HG03039 (cell line): ENCODE results near the gene SURF2.
"Not testable (repeated sequence)": the region's sequence is repeated elsewhere in the genome, so short reads cannot be mapped to it uniquely, and the experiment has no call there.

ENCODE experiments used
- ATAC-seq: cut with Tn5 transposase; IDR thresholded peaks from one replicate; pipeline ENCODE4 v1.9.1; 2021; ENCODE audit warnings: mild to moderate bottlenecking, moderate library complexity; ENCODE audit not compliant: unreplicated experiment

Gene SURF2

DNA sequence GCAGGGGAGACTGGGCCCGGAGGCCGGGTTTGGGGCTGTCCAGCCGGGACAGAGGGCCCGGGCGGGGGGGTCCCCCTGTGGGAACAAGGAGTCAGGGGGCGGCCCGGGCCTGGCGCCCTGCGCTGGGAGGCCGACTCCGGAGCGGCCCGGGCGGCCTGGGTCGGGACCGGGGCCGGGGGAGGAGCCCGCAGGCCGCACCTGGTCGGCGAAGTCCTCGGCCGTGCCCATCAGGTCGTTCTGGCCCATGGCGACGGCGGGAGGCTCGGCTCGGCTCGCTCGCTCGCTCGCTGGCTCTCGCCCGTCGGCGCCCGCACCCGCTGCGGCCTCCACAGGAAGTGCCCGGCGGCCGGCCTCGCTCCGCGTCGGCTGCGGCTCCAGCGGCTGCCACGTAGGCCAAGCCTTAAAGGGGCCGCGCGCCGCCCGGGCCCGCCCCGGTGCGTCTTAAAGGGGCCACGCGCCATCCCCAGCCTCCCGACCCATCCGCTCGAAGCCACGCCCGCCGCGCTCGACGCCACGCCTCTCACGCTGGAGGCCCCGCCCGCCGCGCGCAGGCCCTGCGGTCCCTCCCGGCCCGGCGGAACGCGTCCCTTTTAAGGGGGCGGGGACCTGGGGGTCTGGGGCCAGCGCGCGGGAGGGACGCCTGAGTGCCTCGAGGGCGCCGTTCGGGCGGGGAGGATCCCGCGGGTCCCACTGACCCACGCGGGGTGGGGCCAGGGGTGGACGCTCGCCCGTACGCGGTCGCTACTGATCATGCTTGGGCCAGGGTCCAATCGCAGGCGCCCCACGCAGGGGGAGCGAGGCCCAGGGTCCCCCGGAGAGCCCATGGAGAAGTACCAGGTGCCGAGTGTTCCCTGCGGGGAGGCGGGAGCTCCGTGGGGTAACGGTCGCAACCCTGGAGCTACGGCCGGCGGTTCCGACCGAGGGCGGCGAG lies 19.6 kb downstream of the SURF2 start, which contains the start of the genes STKLD1 and SURF4:
TSS of gene STKLD1 (plus strand) at position 643 of the 931 bp plus-strand sequence. CDS start at position 751, 108 bp downstream.
TSS of gene SURF4 (minus strand) at position 337 of the 931 bp plus-strand sequence. CDS start at position 246, 91 bp downstream.
- peak; percentile 84 for ATAC-seq

DNA sequence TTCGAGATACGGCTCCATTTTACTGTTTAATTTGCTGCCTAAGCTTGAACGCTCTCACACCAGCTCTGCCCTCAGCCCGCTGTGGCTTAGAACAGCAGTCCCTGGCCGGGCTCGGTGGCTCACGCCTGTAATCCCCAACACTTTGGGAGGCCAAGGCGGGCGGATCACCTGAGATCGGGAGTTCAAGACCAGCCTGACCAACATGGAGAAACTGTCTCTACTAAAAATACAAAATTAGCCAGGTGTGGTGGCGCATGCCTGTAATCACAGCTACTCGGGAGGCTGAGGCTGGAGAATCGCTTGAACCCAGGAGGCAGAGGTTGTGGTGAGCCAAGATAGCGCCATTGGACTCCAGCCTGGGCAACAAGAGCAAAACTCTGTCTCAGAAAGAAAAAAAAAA lies 20.9 kb downstream of the SURF2 start:
- not testable (repeated sequence) for ATAC-seq

DNA sequence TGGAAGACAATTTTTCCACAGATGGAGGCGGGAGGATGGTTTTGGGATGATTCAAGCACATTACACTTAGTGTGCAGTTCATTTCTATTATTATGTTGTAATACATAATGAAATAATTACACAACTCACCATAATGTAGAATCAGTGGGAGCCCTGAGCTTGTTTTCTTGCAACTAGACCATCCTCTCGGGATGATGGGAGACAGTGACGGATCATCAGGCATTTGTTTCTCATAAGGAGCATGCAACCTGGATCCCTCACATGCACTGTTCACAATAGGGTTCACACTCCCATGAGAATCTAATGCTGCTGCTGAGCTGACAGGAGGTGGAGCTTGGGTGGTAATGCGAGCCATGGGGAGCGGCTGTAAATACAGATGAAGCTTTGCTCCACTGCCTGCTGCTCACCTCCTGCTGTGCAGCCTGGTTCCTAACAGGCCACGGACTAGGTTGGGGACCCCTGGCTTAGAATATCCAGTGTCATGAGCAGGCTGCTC lies 21.4 kb downstream of the SURF2 start:
- ATAC-seq = no peak

DNA sequence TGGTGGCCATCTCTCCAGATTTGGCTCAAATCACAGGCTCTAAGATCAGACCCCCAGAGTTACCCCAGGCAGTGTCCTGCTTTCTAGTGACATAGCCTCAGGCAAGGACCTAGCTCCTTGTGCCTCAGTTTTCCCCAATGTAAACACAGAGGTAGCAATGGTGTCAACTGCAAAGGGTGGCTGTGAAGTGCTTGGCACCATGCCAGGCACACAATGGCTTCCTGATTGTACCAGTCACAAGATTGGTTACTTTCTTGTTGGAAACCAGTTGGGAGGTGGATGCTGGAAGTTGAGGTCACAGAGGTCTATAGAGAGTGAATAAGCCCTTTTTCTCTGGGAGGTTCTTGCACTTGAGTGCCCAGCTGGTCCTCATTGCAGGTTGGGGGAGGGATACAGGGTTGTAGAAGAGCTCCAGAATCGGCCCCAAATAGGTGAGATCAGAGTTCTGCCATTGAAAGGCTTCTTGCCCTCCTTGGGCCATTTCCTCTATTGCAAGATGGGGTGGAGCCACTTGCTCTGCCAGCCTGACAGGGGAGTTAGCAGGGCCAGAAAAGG lies 22.1 kb downstream of the SURF2 start:
- ATAC-seq = no peak

DNA sequence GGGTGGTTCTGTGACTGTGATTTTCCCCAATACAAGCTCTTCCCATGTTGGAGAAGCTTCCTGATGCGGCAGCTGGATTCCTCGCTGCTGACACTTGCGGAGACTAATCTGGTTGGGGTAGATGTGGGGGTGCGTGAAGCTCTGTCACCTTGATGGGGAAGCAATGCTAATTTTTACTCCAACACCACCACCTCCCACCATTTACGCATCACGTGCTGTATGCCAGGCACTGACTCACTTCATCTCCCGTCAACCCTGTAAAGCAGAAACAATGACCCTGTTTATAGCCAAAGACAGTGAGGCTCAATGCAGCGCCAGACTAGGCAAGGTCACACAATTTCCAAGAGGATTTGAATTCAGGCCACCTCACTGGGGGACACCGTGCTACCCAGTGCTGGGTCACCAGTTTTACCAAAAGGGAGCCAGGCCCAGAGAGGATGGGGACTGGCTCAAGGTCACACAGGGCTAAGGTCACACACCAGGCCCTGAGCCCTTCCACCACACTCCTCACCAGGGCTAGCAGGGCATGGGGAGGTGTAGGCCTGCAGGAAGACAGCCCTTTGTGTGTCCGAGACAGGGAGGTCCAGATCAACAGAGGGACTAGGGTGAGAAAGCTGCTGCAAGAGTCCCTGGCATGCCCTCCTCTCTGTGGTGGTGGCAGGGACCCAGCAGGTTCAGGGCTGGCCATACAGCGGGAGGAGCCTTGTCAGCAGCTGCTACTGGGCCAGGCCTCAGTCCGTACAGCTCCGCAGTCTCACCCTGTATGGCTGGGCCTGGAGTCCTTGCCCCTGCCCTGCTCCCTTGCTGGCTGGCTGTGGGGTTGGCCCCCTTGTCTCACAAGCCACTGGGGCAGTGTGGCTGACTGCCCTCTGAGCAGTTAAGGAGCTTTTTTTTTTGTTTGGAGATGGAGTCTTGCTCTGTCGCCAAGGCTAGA lies 23.1 kb downstream of the SURF2 start:
- no peak for ATAC-seq

DNA sequence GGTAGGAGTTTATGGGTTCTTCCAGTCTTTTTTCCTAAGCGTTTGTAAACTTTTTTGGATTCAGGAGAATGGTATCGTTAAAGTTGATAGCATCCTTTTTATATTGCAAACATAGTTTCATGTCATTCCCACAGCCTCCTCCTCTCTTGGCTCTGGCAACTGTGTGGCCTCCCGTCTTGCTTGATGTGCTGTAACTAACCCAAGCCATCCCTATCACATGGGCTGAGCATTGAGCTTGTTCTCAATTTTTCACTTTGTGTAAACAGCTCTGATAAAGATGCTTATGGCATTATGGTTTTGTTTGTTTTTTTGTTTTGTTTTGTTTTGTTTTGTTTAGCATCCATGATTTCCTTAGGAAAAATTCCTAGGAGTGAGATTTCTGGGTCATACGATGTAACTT lies 24.4 kb downstream of the SURF2 start:
- ATAC-seq = no peak

DNA sequence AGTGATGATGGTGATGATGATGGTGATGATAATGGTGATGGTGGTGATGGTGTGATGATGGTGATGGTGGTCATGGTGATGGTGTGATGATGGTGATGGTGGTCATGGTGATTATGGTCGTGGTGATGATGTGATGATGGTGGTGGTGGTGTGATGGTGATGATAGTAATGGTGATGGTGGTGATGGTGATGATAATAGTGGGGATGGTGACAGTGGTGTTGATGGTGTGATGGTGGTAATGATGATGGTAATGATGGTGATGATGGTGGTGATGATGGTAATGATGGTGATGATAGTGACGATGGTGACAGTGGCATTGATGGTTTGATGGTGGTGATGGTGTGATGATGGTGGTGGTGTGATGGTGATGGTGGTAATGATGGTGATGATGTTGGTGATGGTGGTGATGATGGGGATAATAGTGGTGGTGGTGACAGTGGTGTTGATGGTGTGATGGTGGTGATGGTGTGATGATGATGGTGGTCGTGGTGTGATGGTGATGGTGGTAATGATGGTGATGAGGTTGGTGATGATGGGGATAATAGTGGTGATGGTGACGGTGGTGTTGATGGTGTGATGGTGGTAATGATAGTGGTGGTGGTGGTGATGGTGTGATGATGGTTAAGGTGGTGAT lies 26.3 kb downstream of the SURF2 start:
- ATAC-seq = no peak

DNA sequence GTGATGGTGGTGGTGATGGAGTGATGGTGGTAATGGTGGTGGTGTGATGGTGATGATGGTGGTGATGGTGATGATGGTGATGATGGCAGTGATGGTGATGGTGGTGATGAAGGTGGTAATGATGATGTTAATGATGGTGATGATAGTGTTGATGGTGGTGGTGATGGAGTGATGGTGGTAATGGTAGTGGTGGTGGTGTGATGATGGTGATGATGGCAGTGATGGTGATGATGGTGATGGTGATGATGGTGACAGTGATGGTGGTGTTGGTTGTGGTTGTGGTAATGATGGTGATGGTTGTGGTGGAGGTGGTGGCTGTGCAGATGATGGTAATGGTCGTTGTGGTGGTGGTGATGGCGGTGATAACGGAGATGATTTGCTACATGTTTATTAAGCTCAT lies 27.1 kb downstream of the SURF2 start:
- ATAC-seq = no peak

DNA sequence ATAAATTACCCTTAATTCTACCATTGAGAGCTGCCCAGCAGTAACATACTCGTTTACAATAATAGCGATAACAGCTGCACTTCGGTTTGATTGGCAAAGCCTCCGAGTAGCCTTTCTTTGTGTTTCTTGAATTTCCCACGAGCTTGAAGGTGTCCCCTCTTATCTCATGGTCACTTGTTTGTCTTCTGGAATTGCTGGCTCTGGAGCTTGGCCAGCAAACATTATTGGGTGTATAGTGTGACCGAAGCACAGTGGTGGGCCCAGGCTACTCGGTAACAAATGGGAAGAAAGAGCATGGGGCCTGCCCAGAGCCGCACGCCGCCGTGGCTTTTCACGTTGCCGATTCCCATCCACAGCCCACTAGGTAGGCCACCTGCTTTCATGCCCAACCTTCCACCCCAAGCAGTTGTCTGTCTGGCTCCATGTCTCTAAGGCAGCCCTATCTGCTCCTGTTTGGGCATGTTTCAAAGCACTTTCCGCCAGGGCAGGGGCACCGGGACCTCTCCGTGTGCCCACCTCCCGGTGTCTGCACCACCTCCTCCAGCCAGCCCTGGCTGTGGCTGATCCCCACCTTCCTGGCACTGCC lies 28.5 kb downstream of the SURF2 start:
- ATAC-seq = no peak

DNA sequence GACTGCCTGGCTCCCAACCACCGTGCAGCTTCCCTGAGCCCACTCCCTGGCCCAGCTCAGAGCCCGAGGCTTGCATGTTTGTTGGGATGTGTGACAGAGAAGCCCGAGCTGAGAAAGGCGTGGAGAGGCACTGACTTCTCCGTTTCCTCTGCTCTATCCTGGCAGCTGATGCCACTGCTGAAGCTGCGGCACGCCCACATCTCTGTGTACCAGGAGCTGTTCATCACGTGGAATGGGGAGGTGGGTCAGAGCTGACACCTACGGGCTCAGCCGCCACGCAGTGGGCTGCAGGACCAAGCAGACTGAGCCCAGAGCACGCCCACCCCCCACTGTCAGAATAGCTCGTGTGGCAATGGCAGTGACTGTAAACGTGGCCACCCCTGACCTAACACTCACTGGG lies 29.1 kb downstream of the SURF2 start:
- ATAC-seq = no peak

DNA sequence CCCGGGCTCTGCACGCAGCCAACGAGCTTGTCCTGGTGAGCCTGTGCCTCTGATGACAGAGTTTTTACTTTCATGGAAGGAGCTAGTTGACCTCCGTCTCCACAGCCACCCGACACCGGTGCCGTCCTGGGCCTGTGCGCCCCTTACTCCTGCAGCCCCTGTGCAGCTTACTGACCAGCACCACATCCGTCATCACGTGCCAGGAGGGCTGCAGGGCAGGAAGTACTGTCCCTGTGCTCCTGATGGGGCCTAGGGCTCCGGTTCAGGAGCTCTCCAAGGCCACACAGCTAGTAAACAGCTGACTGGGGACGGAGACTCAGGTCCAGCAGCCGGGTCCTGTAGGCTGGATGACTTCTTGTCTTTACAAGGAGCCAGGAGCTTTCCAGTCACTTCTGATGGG lies 30.0 kb downstream of the SURF2 start:
- no peak for ATAC-seq

DNA sequence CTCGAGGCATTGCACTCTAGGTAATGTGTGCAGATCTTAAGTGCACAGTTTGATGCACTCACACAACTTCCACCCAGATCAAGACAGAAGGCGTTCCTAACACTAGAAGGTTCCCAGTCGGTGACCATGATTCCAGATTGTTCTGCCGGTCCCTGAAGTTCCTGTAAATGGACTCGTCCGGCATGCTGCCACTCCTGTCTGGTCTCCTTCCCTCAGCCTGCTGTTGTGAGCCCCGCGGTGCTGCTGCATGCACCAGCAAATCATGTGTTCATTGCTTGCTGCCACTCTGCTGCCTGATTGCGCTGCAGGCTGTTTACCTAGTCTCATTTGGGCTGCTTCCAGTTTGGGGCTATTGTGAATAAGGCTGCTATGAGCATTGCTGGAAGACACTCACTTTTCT lies 31.3 kb downstream of the SURF2 start:
- no peak for ATAC-seq

DNA sequence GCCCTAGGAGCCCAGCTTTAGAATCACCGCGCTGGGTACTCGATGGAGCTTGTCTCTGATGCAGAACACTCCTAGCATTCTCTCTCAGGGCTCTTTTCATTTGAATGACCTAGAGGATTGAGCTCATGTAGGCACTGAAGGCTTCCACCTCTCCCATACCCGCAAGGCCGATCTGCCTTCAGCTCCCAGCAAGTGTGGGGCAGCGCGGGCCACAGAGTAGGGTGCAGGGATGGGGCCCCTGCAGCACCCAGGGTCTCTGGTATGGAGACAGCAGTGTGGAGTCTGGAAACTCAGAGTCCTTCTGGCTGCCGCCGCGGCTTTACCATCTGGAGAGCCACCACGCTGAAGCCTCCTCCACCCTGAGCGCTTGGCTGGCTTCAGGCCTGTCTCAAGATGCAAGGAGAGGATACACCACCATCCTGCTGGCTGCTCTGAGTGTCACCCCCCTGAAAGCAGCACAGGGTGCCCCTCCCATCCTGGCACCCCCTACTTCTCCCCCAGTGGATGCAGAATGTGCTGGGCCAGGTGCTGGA lies 32.7 kb downstream of the SURF2 start:
- ATAC-seq = no peak

DNA sequence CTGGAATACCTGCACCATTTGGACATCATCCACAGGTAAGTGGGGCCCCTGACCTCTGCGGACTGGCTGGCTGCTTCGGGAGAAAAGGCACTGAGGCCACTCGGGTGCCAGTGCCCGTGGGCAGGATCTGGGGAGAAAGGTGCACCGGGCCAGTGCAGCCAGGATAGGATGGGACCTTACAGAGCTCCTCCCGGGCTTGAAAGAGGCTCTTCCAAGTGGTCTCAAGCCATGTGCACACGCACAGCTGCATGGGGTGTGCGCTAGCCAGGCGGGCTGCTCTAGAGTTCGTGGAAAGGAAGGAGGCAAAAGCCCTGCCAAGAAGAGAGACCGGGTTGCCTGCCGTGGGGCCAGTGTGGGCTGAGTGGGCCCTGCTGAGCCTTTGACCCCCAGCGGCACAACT lies 33.2 kb downstream of the SURF2 start:
- no peak for ATAC-seq

DNA sequence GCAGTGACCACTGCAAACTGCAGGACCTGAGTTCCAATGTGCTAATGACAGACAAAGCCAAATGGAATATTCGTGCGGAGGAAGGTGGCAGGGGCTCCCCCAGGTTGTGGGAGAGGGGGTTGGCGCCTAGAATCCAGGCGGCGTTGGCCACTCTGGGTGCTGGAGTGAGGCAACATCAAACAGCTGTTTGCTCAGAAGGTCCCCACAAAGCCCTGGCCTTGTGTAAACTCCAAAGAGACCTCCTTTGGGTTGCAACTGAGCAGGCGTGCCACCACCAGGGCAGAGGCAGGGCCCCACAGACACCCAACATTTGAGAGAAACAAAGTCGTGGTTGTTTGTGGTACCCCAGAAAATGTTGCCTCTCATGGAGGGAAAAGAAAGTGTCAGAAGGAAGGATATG lies 34.4 kb downstream of the SURF2 start:
- no peak for ATAC-seq

DNA sequence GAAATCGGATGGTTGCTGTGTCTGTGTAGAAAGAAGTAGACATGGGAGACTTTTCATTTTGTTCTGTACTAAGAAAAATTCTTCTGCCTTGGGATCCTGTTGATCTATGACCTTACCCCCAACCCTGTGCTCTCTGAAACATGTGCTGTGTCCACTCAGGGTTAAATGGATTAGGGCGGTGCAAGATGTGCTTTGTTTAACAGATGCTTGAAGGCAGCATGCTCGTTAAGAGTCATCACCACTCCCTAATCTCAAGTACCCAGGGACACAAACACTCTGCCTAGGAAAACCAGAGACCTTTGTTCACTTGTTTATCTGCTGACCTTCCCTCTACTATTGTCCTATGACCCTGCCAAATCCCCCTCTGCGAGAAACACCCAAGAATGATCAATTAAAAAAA lies 35.1 kb downstream of the SURF2 start:
- not testable (repeated sequence) for ATAC-seq

DNA sequence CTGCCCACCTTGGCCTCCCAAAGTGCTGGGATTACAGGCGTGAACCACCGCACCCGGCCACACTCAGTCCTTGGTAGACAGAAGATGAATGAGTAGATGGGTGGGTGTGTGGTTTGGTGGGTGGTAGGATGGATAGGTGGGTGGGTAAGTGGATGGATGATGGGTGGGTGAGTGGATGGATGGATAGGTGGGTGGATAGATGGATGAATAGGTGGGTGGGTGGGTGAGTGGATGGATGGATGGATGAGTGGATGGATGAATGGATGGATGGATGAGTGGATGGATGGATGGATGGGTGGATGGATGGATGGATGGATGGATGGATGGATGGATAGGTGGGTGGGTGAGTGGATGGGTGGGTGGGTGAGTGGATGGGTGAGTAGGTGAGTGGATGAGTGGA lies 36.0 kb downstream of the SURF2 start:
- ATAC-seq = not testable (repeated sequence)

DNA sequence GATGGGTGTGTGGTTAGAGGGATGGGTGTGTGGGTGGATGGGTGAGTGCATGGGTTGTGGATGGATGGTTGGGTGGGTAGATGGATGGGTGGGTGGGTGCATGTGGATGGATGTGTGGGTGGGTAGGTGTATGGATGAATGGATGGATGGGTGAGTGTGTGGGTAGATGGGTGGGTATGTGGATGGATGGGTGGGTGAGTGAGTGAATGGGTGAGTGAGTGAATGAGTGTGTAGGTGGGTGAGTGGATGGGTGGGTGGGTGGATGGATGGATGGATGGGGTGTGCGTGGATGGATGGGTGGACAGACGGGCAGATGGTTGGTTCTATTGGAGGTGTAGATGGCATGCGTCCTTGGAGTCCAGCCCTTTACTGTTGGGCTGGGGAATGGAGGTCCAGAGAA lies 37.0 kb downstream of the SURF2 start:
- no peak for ATAC-seq

DNA sequence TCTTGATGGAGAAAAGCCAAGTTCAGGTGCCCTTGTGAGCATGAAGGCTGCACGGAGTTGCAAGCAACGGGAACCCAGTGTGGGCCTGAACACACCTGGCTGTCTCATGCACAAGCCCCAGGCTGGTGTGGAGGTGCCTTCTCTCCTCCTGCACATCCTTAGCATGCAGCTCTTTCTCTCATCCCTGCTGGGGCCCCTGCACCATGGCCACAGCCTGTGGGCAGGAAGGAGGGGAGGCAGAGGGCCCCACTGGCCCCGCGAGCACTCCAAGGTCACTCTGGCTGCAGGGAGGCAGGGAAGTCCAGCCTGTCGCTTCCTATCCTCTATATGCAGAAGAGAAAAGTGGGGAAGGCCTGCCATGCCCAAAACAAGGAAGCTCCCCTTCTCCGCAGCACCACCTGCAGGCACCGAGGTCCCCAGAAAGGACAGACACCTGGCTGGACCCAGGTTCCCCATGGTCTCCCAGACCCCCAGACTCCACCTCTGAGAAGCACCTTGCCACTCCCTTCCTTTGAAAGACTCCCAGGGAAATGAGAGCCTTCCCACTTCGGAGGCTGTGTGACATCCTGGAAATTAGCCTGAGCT lies 38.4 kb downstream of the SURF2 start:
- no peak for ATAC-seq

DNA sequence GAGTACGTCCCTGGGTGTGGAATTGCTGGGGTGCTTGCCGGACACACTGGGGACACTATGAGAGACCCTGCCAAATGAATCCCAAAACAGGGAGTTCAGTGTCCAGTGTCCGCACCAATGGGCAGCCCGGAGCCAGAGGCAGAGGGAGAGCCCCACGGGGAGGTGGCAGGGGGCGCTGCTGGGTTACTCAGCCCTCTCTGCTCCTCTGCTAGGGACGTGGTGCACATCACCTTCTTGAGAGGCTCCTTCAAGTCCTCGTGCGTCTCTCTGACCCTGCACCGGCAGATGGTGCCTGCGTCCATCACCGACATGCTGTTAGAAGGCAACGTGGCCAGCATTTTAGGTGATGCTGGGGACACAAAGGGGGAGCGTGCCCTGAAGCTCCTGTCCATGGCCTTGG lies 40.6 kb downstream of the SURF2 start:
- no peak for ATAC-seq
